ENCODE measurements around the gene NREP.

The NREP gene

GRCh38 chr5:111697881-111698757 is 58.9 kb downstream of the NREP start:
- Histone ChIP-seq H3K4me3 (no peak overlapping the region), H3K27ac (no peak overlapping the region)
- DNase-seq (ENCODE audit: low spot score), result no peak
- TF ChIP-seq, protein P1, sequence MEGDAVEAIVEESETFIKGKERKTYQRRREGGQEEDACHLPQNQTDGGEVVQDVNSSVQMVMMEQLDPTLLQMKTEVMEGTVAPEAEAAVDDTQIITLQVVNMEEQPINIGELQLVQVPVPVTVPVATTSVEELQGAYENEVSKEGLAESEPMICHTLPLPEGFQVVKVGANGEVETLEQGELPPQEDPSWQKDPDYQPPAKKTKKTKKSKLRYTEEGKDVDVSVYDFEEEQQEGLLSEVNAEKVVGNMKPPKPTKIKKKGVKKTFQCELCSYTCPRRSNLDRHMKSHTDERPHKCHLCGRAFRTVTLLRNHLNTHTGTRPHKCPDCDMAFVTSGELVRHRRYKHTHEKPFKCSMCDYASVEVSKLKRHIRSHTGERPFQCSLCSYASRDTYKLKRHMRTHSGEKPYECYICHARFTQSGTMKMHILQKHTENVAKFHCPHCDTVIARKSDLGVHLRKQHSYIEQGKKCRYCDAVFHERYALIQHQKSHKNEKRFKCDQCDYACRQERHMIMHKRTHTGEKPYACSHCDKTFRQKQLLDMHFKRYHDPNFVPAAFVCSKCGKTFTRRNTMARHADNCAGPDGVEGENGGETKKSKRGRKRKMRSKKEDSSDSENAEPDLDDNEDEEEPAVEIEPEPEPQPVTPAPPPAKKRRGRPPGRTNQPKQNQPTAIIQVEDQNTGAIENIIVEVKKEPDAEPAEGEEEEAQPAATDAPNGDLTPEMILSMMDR (IDR thresholded peaks at IDR 0.05), result no peak

GRCh38 chr5:111697215-111697614 is 59.8 kb downstream of the NREP start:
- no peak for DNase-seq (ENCODE audit: low spot score)
- Histone ChIP-seq H3K4me3 (no peak overlapping the region), H3K27ac (no peak overlapping the region)
- TF ChIP-seq, protein P1 (IDR thresholded peaks at IDR 0.05), result no peak

GRCh38 chr5:111695991-111696390 is 61.0 kb downstream of the NREP start:
- TF ChIP-seq, protein P1 (IDR thresholded peaks at IDR 0.05), result no peak
- DNase-seq (ENCODE audit: low spot score), result no peak
- H3K4me3 ChIP-seq, result no peak overlapping the region
- H3K27ac ChIP-seq, result no peak overlapping the region

GRCh38 chr5:111694133-111694532 is 62.9 kb downstream of the NREP start:
- TF ChIP-seq, protein P1 (IDR thresholded peaks at IDR 0.05), result no peak
- no peak for DNase-seq (ENCODE audit: low spot score)
- Histone ChIP-seq H3K4me3 (no peak overlapping the region), H3K27ac (no peak overlapping the region)

DNA sequence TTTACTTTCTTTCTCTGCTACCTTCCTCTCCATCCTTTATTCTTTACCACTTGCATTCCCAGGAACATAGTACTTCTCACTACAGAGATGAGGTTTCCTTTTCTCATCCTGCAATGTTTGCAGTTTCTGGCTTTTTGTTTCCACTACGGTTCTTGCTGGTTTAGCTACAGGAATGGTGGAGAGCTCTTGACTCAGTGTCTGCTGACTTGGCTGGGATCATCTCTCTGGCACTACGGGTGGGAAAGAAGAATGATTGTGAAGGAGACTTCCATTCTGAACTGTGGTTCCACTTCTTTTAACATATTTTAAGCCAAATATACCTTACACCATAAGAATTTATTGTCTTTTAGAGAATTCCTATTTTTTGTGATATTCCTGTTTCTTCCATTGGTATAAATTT is 65.1 kb downstream of the NREP start:
- Histone ChIP-seq H3K27ac (no peak overlapping the region), H3K4me3 (no peak overlapping the region)
- DNase-seq (ENCODE audit: low spot score), result no peak
- TF ChIP-seq, protein P1 (IDR thresholded peaks at IDR 0.05), result no peak

- H3K4me3 ChIP-seq, result no peak overlapping the region
- TF ChIP-seq, protein P1 (IDR thresholded peaks at IDR 0.05), result no peak
Measured at GRCh38 chr5:111691508-111691907, 65.5 kb downstream of the NREP start.

GRCh38 chr5:111689357-111689935 is 67.5 kb downstream of the NREP start:
- H3K27ac ChIP-seq, result no peak overlapping the region
- no peak for DNase-seq (ENCODE audit: low spot score)

More at GRCh38 chr5:111691508-111691907, 65.5 kb downstream of the NREP start:
- no peak for DNase-seq (ENCODE audit: low spot score)
- H3K27ac ChIP-seq, result no peak overlapping the region

More at GRCh38 chr5:111689357-111689935, 67.5 kb downstream of the NREP start:
- H3K4me3 ChIP-seq, result no peak overlapping the region
- TF ChIP-seq, protein P1 (IDR thresholded peaks at IDR 0.05), result no peak
